Naive thymus-derived CD4-positive, alpha-beta T cell (primary cell): Measurements from ENCODE around the gene MGAT1. TPM values are rescaled to one million over a fixed set of nuclear protein-coding genes. Genes with fewer than 3 reads are reported as not detected.
"Not testable (repeated sequence)": the region's sequence is repeated elsewhere in the genome, so short reads cannot be mapped to it uniquely, and the experiment has no call there.

Source experiments
- ATAC-seq: fragments of 150-1000 bp; cut with Tn5 transposase; 2 replicates; pipeline ENCODE4 v1.10.0; 2021; ENCODE audit warnings: mild to moderate bottlenecking, moderate library complexity
- CTCF ChIA-PET: fragments of 350-600 bp; sonication (Branson Sonifier 250); formaldehyde crosslinking; loops from one replicate; lab custom pipeline; 2021; ENCODE audit warnings: antibody characterized with exemption; lab: Charles Lee
- POLR2A ChIA-PET: fragments of 350-600 bp; sonication (Branson Sonifier 250); formaldehyde crosslinking; loops from one replicate; lab custom pipeline; 2021; ENCODE audit warnings: antibody characterized with exemption, inconsistent platforms; lab: Charles Lee
- DNase-seq, 9 donors: peaks; one replicate each; pipeline versions ENCODE4 v3.0.0 to v3.0.0-alpha.2; 2020 to 2022; ENCODE audit warnings: mixed read lengths in 1 of 9
- H3K27ac ChIP-seq: one replicate; pipeline ENCODE4 v1.7.0; 2013; ENCODE audit warnings: mild to moderate bottlenecking, low read depth, low read length, moderate library complexity
- H3K27me3 ChIP-seq, 2 donors: one replicate each; pipeline ENCODE4 v1.7.0; 2013; ENCODE audit warnings: low read length in 2 of 2, mild to moderate bottlenecking in 2 of 2, moderate library complexity in 2 of 2; ENCODE audit not compliant: control insufficient read depth in 2 of 2, insufficient read depth in 2 of 2
- H3K36me3 ChIP-seq, 3 experiments: 1 replicate in 2 of 3; 2 replicates in 1 of 3; pipeline ENCODE4 v1.7.0; 2013; ENCODE audit warnings: low read length in 3 of 3, mild to moderate bottlenecking in 3 of 3, moderate library complexity in 1 of 3; ENCODE audit not compliant: insufficient read depth in 3 of 3, control insufficient read depth in 2 of 3
- H3K4me1 ChIP-seq, 2 donors: one replicate each; pipeline ENCODE4 v1.7.0; 2013; ENCODE audit warnings: low read length in 2 of 2, mild to moderate bottlenecking in 2 of 2, moderate library complexity in 1 of 2; ENCODE audit not compliant: control insufficient read depth in 2 of 2, insufficient read depth in 2 of 2
- H3K4me3 ChIP-seq: 2 replicates; pipeline ENCODE4 v1.7.0; 2013; ENCODE audit warnings: mild to moderate bottlenecking, low read length
- H3K9me3 ChIP-seq, 3 experiments: 1 replicate in 2 of 3; 2 replicates in 1 of 3; pipeline ENCODE4 v1.7.0; 2013; ENCODE audit warnings: low read length in 3 of 3; ENCODE audit not compliant: control insufficient read depth in 2 of 3
- H3K27ac Mint-ChIP-seq, 9 donors: one replicate each; pipeline ENCODE4 v1.8.0; 2020 to 2022; ENCODE audit warnings: mixed read lengths in 9 of 9, mild to moderate bottlenecking in 8 of 9, moderate library complexity in 5 of 9, inconsistent platforms in 2 of 9
- H3K27me3 Mint-ChIP-seq, 5 donors: one replicate each; pipeline ENCODE4 v1.8.0; 2021 to 2022; ENCODE audit warnings: mixed read lengths in 5 of 5, mild to moderate bottlenecking in 1 of 5
- H3K36me3 Mint-ChIP-seq, 5 donors: one replicate each; pipeline ENCODE4 v1.8.0; 2020 to 2022; ENCODE audit warnings: mixed read lengths in 5 of 5, mild to moderate bottlenecking in 3 of 5, inconsistent platforms in 1 of 5
- H3K4me1 Mint-ChIP-seq, 7 donors: one replicate each; pipeline ENCODE4 v1.8.0; 2020 to 2022; ENCODE audit warnings: mixed read lengths in 7 of 7, mild to moderate bottlenecking in 3 of 7, inconsistent platforms in 1 of 7
- H3K4me3 Mint-ChIP-seq, 10 donors: one replicate each; pipeline ENCODE4 v1.8.0; 2020 to 2022; ENCODE audit warnings: mild to moderate bottlenecking in 10 of 10, mixed read lengths in 10 of 10, moderate library complexity in 6 of 10, inconsistent platforms in 2 of 10
- H3K9me3 Mint-ChIP-seq, 11 donors: one replicate each; pipeline ENCODE4 v1.8.0; 2020 to 2022; ENCODE audit warnings: mixed read lengths in 11 of 11, mild to moderate bottlenecking in 4 of 11, inconsistent platforms in 1 of 11, moderate library complexity in 1 of 11
- intact Hi-C, 2 donors: fragments of 100-400 bp; cut with micrococcal nuclease; formaldehyde crosslinking; loops; one replicate each; pipeline ENCODE4 v1.15.1; 2023
- polyA plus RNA-seq, 2 donors: library from polyadenylated mRNA; unstranded; fragments of 300-500 nt; fragmentation: Illumina TruSeq; gene quantifications; one replicate each; pipeline ENCODE4 v1.2.3, GENCODE V29; 2021
- total RNA-seq, 6 experiments: library from RNA in 5 of 6; stranded (reverse) in 5 of 6; gene quantifications; 1 replicate in 5 of 6; 2 replicates in 1 of 6; pipeline ENCODE4 v1.2.3 and lab custom pipeline; 2021 to 2026

MGAT1 gene
- total and polyA plus RNA-seq, 7 experiments from 2014 or later: 98.6 to 206 (median 178) TPM

DNA sequence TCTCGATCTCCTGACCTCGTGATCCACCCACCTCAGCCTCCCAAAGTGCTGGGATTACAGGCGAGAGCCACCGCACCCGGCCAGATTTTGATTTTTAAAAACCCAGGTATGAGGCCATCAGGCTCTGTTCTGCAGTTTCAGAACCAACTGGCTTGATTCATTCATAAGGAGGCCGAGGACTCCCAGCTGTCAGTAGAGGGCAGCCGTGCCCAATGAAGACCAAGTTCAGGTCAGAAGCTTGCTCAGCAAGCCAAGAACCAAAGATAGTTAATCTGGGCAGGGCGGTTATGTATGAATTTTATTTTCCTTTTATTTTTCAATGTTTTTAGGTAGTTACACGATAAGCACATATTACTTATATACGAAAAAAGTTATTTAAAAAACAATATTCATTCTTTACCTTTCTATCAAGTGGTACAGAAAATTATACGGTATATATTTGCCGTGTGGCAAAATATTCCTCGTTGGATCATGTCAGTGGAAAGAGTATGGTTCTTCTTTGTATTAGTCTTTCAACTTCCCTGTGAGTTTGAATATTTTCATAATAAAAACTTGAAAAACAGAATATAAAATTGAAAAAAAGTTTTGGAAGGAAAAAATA lies 18.0 kb downstream of the MGAT1 start:
- Mint-ChIP-seq H3K27me3 (no peaks in the 10 kb centered on the region), H3K36me3 (peaks cover 0 to 9% (median 0%) of the 10 kb centered on the region in 5 donors), H3K9me3 (no peaks in the 10 kb centered on the region), H3K4me1 (peaks cover 23 to 58% (median 46%) of the 10 kb centered on the region in 7 donors), H3K4me3 (no peak overlapping the region), H3K27ac (peak overlapping the region in 6 of 9 donors; percentile 8 to 76 (median 33))
- POLR2A ChIA-PET: interaction anchor here (1.4 to 2.3 kb wide), 6 partner anchors 10 to 84 kb away, joined by 3 to 10 read pairs (median 5); no protein-coding TSS in a partner anchor
- peak; percentile 87 for ATAC-seq
- peaks cover 0 to 15% (median 0%) of the 10 kb centered on the region in 3 experiments for H3K36me3 ChIP-seq
- no peak overlapping the region for H3K27ac ChIP-seq
- H3K27me3 ChIP-seq: no peaks in the 10 kb centered on the region
- H3K9me3 ChIP-seq: no peaks in the 10 kb centered on the region
- peak; percentile 45 to 78 (median 65) for DNase-seq
- H3K4me3 ChIP-seq: no peak overlapping the region
- intact Hi-C loops: loop anchor here (1.0 to 5.0 kb wide), 8 partner anchors 18 to 375 kb away; partner anchors contain the start of genes ZFP62 (in 2 of the 2) and MGAT1 (in 1 of the 2)
- CTCF ChIA-PET: interaction anchor here (1.0 to 2.5 kb wide), 5 partner anchors 11 to 375 kb away, joined by 3 to 9 read pairs (median 6); no protein-coding TSS in a partner anchor
- H3K4me1 ChIP-seq: peaks cover 0 to 7% of the 10 kb centered on the region in 2 donors

- ATAC-seq (no peak), DNase-seq (no peak)
- Histone ChIP-seq H3K9me3 (no peaks in the 10 kb centered on the region), H3K36me3 (peaks cover 0 to 10% (median 0%) of the 10 kb centered on the region in 3 experiments), H3K27me3 (no peaks in the 10 kb centered on the region), H3K4me3 (no peak overlapping the region), H3K27ac (no peak overlapping the region), H3K4me1 (peaks cover 0 to 7% of the 10 kb centered on the region in 2 donors)
- intact Hi-C loops: loop anchor here (1.0 to 5.0 kb wide), 8 partner anchors 19 to 376 kb away; partner anchors contain the start of genes ZFP62 (in 2 of the 2) and MGAT1 (in 1 of the 2)
- CTCF ChIA-PET: interaction anchor here (0.6 to 1.8 kb wide), 6 partner anchors 8 to 368 kb away, joined by 3 to 6 read pairs (median 4); no protein-coding TSS in a partner anchor
- Mint-ChIP-seq H3K4me1 (peaks cover 23 to 58% (median 46%) of the 10 kb centered on the region in 7 donors), H3K4me3 (no peak overlapping the region), H3K9me3 (no peaks in the 10 kb centered on the region), H3K36me3 (peaks cover 0 to 9% (median 0%) of the 10 kb centered on the region in 5 donors), H3K27me3 (no peaks in the 10 kb centered on the region), H3K27ac (peak overlapping the region in 3 of 9 donors; percentile 12 to 55 (median 50))
- POLR2A ChIA-PET: interaction anchor here (1.5 to 1.8 kb wide), 4 partner anchors 27 to 80 kb away, joined by 3 to 7 read pairs (median 4); no protein-coding TSS in a partner anchor
Observed at GRCh38 chr5:180783340-180784052, 19.1 kb downstream of the MGAT1 start.

- CTCF ChIA-PET: interaction anchor here (0.6 to 1.0 kb wide), 4 partner anchors 9 to 378 kb away, joined by 3 to 6 read pairs (median 4); no protein-coding TSS in a partner anchor
- Mint-ChIP-seq H3K27me3 (no peaks in the 10 kb centered on the region), H3K4me3 (no peak overlapping the region), H3K27ac (peak overlapping the region in 3 of 9 donors; percentile 3 to 78 (median 26)), H3K4me1 (peaks cover 17 to 52% (median 44%) of the 10 kb centered on the region in 7 donors), H3K9me3 (no peaks in the 10 kb centered on the region), H3K36me3 (peaks cover 0 to 8% (median 0%) of the 10 kb centered on the region in 5 donors)
- no peaks in the 10 kb centered on the region for H3K27me3 ChIP-seq
- no peaks in the 10 kb centered on the region for H3K9me3 ChIP-seq
- H3K4me1 ChIP-seq: peaks cover 0 to 7% of the 10 kb centered on the region in 2 donors
- intact Hi-C loops: loop anchor here in 1 of 2 donors (5.0 kb wide), 1 partner anchor 80 kb away; the partner anchor contains the start of gene ZFP62
- no peak overlapping the region for H3K27ac ChIP-seq
- POLR2A ChIA-PET: interaction anchor here (0.5 to 1.5 kb wide), 2 partner anchors 81 to 134 kb away, joined by 3 to 4 read pairs; no protein-coding TSS in a partner anchor
- H3K36me3 ChIP-seq: peaks cover 0 to 7% (median 0%) of the 10 kb centered on the region in 3 experiments
- DNase-seq (no peak), ATAC-seq (no peak)
- H3K4me3 ChIP-seq: no peak overlapping the region
Observed at GRCh38 chr5:180782748-180783147, 19.9 kb downstream of the MGAT1 start.

DNA sequence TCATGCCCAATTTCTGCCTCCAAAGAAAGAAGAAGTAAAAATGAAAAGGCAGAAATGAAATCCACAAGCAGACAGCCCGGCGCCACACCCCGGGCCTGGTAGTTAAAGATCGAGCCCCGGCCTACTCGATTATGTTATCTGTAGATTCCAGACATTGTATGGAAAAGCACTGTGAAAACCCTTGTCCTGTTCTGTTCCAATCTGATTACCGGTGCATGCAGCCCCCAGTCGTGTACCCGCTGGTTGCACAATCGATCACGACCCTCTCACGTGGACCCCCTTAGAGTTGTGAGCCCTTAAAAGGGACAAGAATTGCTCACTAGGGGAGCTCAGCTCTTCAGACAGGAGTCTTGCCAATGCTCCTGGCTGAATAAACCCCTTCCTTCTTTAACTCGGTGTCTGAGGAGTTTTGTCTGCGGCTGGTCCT lies 20.7 kb downstream of the MGAT1 start:
- DNase-seq, H3K9me3 ChIP-seq, H3K27ac ChIP-seq, H3K27me3 Mint-ChIP-seq, H3K27me3 ChIP-seq, POLR2A ChIA-PET, H3K36me3 Mint-ChIP-seq, H3K27ac Mint-ChIP-seq, H3K36me3 ChIP-seq, H3K4me3 ChIP-seq, ATAC-seq, H3K4me3 Mint-ChIP-seq, H3K9me3 Mint-ChIP-seq, H3K4me1 ChIP-seq: not testable (repeated sequence)
- CTCF ChIA-PET: interaction anchor here (0.7 kb wide), 1 partner anchor 378 kb away, joined by 3 read pairs; no protein-coding TSS in a partner anchor
- H3K4me1 Mint-ChIP-seq: peaks cover 12 to 44% (median 36%) of the 10 kb centered on the region in 7 donors
- intact Hi-C loops: loop anchor here in 1 of 2 donors (5.0 kb wide), 1 partner anchor 80 kb away; the partner anchor contains the start of gene ZFP62

- no peak for ATAC-seq
- H3K9me3 Mint-ChIP-seq: no peaks in the 10 kb centered on the region
- CTCF ChIA-PET: no interaction called here
- no peak overlapping the region for H3K27ac Mint-ChIP-seq
- Histone ChIP-seq H3K27ac (no peak overlapping the region), H3K4me1 (no peaks in the 10 kb centered on the region), H3K4me3 (no peak overlapping the region), H3K36me3 (no peaks in the 10 kb centered on the region), H3K9me3 (no peaks in the 10 kb centered on the region), H3K27me3 (no peaks in the 10 kb centered on the region)
- no peak for DNase-seq
- H3K4me3 Mint-ChIP-seq: no peak overlapping the region
- peaks cover 0 to 4% (median 1%) of the 10 kb centered on the region in 5 donors for H3K27me3 Mint-ChIP-seq
- peaks cover 0 to 6% (median 0%) of the 10 kb centered on the region in 5 donors for H3K36me3 Mint-ChIP-seq
- intact Hi-C loops: loop anchor here in 1 of 2 donors (5.0 kb wide), 1 partner anchor 82 kb away; the partner anchor contains the start of gene ZFP62
- POLR2A ChIA-PET: interaction anchor here (1.7 kb wide), 1 partner anchor 24 kb away, joined by 4 read pairs; no protein-coding TSS in a partner anchor
- H3K4me1 Mint-ChIP-seq: peaks cover 4 to 29% (median 20%) of the 10 kb centered on the region in 7 donors
Observed at GRCh38 chr5:180779985-180780610, 22.5 kb downstream of the MGAT1 start.
